ENCODE data around the gene CDH20. TPM values are rescaled to one million over a fixed set of nuclear protein-coding genes. Genes with fewer than 3 reads are reported as not detected.

Gene CDH20
- total and polyA plus RNA-seq, 4 donors, result 0.02 to 0.11 (median 0.07) TPM; not detected in 1

DNA sequence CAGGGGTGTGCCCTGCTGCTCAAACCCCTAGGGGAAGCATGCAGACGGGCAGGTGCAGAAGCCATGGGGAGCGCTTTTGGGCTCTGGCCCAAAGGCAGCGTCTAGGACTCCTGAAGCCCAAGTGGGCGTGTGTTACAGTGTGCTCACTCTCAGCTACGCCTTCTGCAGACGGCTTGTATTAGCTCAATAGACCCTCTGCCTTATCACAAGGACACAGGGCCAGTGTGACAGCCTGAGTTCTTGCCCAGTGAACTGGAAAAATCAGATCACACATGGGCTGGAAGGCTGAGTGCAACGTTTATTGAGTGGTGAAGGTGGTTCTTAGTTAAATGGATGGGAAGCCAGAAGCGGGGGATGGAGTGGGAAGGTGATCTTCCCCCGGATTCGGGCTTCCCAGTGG is 210.9 kb downstream of the CDH20 start:
- 86 to 90% methylated on average over 10 of the region's 10 CpGs for WGBS, 2 donors
- no peak overlapping the region for H3K27ac ChIP-seq (ENCODE audit: low read depth in 1 of 2, low read length in 1 of 2)
- TF ChIP-seq, protein P1, sequence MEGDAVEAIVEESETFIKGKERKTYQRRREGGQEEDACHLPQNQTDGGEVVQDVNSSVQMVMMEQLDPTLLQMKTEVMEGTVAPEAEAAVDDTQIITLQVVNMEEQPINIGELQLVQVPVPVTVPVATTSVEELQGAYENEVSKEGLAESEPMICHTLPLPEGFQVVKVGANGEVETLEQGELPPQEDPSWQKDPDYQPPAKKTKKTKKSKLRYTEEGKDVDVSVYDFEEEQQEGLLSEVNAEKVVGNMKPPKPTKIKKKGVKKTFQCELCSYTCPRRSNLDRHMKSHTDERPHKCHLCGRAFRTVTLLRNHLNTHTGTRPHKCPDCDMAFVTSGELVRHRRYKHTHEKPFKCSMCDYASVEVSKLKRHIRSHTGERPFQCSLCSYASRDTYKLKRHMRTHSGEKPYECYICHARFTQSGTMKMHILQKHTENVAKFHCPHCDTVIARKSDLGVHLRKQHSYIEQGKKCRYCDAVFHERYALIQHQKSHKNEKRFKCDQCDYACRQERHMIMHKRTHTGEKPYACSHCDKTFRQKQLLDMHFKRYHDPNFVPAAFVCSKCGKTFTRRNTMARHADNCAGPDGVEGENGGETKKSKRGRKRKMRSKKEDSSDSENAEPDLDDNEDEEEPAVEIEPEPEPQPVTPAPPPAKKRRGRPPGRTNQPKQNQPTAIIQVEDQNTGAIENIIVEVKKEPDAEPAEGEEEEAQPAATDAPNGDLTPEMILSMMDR (IDR thresholded peaks at IDR 0.05; ENCODE audit: control extremely low read depth, extremely low read depth), result no peak
- peaks cover 0 to 8% (median 0%) of the 10 kb centered on the region in 5 donors for H3K4me1 ChIP-seq (ENCODE audit: control insufficient read depth in 5 of 5, insufficient read depth in 5 of 5, low read length in 5 of 5)
- no peaks in the 10 kb centered on the region for H3K36me3 ChIP-seq (ENCODE audit: control insufficient read depth in 4 of 4, insufficient read depth in 4 of 4, low read length in 4 of 4)
- no peak for DNase-seq
- H3K9ac ChIP-seq (ENCODE audit: insufficient read depth in 1 of 2, low read length in 2 of 2), result no peak overlapping the region
- H3K27me3 ChIP-seq (ENCODE audit: control insufficient read depth in 3 of 3, insufficient read depth in 3 of 3, low read length in 2 of 3), result no peaks in the 10 kb centered on the region
- H3K9me3 ChIP-seq (ENCODE audit: control insufficient read depth in 4 of 4, insufficient read depth in 3 of 4, low read length in 3 of 4), result no peaks in the 10 kb centered on the region
- H3K4me3 ChIP-seq, result no peak overlapping the region
- no peak for ATAC-seq (ENCODE audit: insufficient read depth, low FRiP score)

DNA sequence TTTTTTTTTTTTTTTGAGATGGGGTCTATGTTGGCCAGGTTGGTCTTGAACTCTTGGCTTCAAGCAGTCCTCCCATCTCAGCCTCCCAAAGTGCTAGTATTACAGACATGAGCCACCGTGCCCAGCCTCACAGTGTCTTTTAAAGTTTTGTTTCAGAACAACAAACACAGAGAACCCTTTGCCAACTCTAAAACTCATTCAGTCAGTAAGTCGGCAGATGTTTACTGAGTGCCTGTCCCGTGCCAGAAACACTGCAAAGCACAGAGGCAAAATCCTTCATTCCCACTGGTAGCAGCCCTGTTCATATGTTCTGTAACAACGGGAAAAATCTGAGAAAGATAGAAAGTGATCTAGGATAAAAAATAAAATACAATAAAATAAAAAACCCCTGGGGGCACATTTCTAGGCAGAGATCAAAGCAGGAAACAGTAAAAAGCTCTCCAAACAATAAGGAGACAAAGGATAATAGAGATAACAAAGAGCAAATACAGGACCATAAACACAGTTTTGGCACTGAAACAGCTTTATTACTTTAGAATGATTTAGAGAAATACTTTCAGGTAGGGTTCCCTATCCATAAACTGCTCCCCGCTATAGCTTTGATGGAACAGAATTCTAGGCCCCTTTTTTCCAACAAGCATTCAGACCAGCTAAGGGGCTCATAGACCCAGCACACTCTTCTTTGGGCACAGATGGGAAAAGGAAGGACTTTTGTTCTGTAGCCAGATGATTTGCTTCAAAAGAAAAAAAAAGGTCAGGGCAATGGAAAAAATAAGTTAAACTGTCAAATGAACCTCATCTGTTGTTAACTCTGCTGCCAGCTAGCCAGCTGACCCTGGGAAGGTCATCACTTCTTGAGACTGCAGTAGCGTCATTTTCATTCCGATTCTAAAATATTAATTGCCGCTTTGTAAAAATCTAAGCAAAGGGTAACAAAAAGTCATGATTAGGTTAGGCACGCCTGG is 212.3 kb downstream of the CDH20 start:
- peaks cover 0 to 8% (median 0%) of the 10 kb centered on the region in 5 donors for H3K4me1 ChIP-seq (ENCODE audit: control insufficient read depth in 5 of 5, insufficient read depth in 5 of 5, low read length in 5 of 5)
- no peak overlapping the region for H3K27ac ChIP-seq (ENCODE audit: low read depth in 1 of 2, low read length in 1 of 2)
- 64 to 80% methylated on average over 9 of the region's 9 CpGs for WGBS, 2 donors
- DNase-seq (peak; percentile 48 to 77 (median 71)), ATAC-seq (ENCODE audit: insufficient read depth, low FRiP score) (no peak)
- no peak overlapping the region for H3K4me3 ChIP-seq
- TF ChIP-seq, protein P1 (IDR thresholded peaks at IDR 0.05; ENCODE audit: control extremely low read depth, extremely low read depth), result no peak
- no peaks in the 10 kb centered on the region for H3K27me3 ChIP-seq (ENCODE audit: control insufficient read depth in 3 of 3, insufficient read depth in 3 of 3, low read length in 2 of 3)
- H3K36me3 ChIP-seq (ENCODE audit: control insufficient read depth in 4 of 4, insufficient read depth in 4 of 4, low read length in 4 of 4), result no peaks in the 10 kb centered on the region
- H3K9me3 ChIP-seq (ENCODE audit: control insufficient read depth in 4 of 4, insufficient read depth in 3 of 4, low read length in 3 of 4), result no peaks in the 10 kb centered on the region
- no peak overlapping the region for H3K9ac ChIP-seq (ENCODE audit: insufficient read depth in 1 of 2, low read length in 2 of 2)

DNA sequence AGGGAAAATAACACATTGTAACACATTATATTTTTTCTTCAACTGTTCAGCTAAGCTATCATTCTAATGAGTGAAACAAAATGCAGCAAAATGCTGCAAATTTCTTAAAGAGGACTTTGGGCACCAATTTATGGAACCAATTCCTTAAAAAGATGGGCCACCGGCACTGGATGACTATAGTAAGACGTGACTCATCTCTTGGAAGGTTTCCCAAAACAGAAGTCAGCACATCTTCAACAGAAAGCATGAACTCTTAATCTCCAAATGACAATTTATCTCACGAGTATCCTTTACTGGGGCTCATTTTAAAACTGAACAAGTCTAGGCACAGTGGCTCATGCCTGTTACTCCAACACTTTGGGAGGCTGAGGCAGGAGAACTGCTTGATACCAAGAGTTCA is 213.4 kb downstream of the CDH20 start:
- Histone ChIP-seq H3K9ac (ENCODE audit: insufficient read depth in 1 of 2, low read length in 2 of 2) (no peak overlapping the region), H3K4me1 (ENCODE audit: control insufficient read depth in 5 of 5, insufficient read depth in 5 of 5, low read length in 5 of 5) (peaks cover 0 to 8% (median 0%) of the 10 kb centered on the region in 5 donors), H3K27me3 (ENCODE audit: control insufficient read depth in 3 of 3, insufficient read depth in 3 of 3, low read length in 2 of 3) (no peaks in the 10 kb centered on the region), H3K36me3 (ENCODE audit: control insufficient read depth in 4 of 4, insufficient read depth in 4 of 4, low read length in 4 of 4) (no peaks in the 10 kb centered on the region), H3K9me3 (ENCODE audit: control insufficient read depth in 4 of 4, insufficient read depth in 3 of 4, low read length in 3 of 4) (no peaks in the 10 kb centered on the region), H3K27ac (ENCODE audit: low read depth in 1 of 2, low read length in 1 of 2) (no peak overlapping the region), H3K4me3 (no peak overlapping the region)
- ATAC-seq (ENCODE audit: insufficient read depth, low FRiP score) (no peak), DNase-seq (peak in 1 of 3 donors; percentile 39)
- WGBS, 2 donors, result 56 to 65% methylated on average over 3 of the region's 3 CpGs
- TF ChIP-seq, protein P1 (IDR thresholded peaks at IDR 0.05; ENCODE audit: control extremely low read depth, extremely low read depth), result no peak

Data from lung (tissue), 12 donors.